CD4-positive, alpha-beta T cell treated with Interleukin-15 for 1 hour (primary cell): ENCODE results near the gene ARF3.
"Not testable (repeated sequence)": the region's sequence is repeated elsewhere in the genome, so short reads cannot be mapped to it uniquely, and the experiment has no call there.

Experiments
- DNase-seq: peaks from one replicate; pipeline ENCODE4 v3.0.0-alpha.2; 2020

The ARF3 gene

DNA sequence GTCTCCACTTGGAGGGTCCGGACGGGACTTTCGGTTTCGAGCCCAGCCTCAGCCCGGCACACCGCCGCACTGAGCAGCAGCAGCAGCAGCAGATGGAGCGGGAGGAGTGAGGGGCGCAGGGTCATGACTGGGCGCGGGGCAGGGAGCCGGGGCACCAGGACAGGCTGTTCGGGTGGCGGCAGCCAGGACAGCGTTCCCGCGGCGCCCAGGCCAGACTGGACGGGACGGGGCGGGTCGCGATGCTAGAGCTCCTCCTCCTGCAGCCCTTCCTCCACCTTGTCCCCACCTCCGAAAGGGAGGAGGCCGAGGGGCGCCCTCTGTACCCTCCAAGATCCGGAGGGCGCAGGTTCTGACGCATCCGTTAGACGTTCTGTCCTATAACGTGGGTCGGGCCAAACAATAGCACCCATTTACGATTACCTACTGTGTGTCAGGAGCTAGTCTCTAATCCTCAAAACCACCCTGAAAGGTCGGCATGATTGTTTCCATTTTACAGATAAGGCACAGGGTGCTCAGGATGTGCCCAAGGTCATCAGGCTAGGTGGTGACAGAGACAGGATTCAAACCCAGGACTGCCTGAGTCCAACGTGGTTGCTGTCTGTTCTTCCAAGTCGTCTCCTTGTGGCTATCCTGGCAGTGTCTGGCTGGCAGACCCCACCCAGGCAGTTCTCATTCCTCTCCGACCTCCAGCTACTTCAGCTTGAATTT is 31.8 kb downstream of the ARF3 start, which contains the start of gene FKBP11:
TSS of gene FKBP11 (minus strand) at position 189 of the 708 bp plus-strand sequence. CDS start at position 125, 64 bp downstream.
- DNase-seq = peak; percentile 85

DNA sequence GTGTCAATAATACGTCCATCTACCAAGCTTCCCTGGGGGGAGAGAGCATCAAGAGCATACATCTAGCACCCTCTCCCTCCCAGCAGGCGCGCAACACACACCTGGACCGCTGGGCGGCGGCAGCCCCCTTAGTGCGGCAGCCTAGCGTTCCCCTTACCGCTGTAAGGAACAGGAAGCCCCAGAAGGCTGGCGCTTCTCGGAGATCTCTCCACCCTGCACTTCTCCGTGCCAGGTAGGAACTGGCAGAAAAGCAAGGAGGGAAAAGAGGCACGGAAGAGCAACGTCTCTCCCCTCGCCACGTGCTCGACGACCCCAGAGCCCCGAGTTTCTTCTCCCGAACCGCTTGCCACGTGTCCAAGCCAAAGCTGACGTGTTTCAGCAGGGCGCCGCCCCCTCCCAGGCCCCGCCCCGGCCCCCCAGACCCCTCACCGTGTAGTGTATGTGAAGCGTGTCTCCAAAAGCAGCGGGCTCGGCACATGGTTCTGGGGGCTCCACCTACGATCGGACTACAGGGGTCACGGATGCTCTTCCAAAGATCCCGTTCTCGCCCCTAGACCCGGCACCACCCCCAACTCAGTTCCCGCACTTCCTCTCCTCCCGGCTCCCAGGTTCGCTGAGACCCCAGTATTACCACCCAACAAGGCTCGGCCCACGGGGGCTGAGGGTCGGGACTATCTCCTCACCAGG is 32.5 kb downstream of the ARF3 start:
- DNase-seq = peak; percentile 79

DNA sequence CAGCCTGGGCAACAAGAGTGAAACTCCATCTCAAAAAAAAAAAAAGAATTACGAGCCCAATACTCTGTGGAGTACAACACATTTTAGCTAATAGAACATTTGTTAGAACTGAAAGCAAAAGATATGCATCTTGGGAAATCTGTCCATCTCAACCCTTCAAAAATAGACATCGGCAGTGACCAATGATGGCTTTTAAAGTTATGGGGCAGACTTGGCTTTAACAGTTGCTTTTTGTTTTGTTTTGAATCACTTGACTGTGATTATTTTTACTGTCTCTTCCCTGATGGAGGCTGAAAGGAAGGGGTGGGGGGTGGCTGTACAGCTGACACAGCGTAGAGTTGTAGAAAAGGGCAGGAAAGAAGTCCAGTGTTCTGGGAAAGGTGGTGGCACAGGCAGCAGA is 34.2 kb downstream of the ARF3 start:
- no peak for DNase-seq

DNA sequence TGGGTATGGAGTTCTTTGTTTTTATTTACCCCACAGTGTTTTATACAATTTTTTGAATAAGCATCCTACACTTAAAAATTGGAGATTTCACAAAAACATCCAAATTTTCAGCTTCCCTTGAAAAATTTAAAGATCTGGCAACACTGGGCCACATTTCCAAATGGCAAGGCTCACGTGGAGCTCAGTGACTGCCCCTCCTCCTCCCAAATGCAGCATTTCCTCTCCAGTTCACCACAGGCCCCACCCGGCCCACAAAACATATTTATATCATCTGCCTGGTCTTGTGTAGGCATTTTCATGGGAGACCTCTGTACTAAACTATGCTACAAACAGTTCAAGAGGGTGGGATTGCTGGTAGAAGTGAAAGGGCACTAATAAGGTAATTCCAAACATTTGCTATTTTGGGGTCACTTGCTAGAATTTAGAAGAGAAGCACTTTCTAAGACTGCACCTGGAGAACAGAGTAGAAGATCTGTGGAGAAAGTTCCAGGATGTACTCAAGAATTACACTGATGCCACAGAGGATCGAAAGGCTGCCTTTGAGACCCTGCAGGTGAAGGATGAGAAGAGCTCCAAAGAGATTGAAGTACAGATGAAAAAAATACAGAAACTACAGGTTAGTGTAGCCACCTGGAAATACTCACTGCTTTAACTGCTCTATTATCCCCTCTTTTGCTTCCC is 39.3 kb downstream of the ARF3 start:
- peak; percentile 35 for DNase-seq

DNA sequence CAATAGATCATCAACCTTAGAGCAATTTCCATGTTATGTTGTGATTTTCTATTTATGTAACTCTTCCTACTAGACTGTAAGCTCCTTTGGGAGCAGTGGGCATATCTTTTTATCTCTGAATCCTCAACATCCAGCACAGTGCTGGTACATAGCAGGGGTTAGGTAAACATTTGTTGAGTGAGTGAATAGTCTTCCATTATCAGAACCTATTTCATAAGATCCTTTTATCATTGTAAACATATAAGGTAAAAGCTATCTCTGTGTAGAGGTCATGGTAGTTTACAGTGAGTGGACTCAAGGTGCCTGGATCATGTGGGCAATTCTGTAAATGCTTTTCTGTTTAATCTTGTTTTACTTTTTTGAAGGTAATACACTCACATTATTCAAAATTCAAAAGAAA is 47.1 kb downstream of the ARF3 start:
- DNase-seq = no peak

DNA sequence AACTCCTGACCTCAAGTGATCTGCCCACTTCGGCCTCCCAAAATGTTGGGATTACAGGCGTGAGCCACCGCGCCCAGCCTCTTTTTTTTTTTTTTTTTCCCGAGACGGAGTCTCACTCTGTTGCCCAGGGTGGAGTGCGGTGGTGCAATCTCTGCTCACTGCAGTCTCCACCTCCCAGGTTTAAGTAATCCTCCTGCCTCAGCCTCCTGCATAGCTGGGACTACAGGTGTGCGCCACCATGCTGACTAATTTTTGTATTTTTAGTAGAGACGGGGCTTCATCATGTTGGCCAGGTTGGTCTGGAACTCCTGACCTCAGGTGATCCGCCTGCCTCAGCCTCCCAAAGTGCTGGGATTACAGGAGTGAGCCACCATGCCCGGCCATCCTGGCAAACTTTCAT is 47.6 kb downstream of the ARF3 start:
- DNase-seq = not testable (repeated sequence)

DNA sequence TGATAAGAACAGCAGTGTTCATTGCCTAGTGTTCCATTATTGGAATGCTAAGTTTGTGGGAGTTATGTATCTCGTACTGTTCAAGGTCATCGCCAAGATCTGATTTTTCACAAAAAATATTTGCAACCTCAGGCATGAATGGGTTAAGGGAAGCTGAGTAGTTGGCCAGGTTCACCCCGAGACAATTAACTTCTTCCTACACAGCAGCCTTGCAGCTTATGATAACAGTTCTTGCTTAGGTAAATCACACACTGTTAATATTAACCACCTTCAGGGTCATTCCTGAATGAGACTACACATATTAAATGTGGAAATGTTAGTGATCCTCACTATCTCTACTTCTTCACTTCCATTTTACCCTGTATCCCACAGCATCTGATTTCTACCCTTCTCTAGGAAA is 50.0 kb downstream of the ARF3 start:
- no peak for DNase-seq

DNA sequence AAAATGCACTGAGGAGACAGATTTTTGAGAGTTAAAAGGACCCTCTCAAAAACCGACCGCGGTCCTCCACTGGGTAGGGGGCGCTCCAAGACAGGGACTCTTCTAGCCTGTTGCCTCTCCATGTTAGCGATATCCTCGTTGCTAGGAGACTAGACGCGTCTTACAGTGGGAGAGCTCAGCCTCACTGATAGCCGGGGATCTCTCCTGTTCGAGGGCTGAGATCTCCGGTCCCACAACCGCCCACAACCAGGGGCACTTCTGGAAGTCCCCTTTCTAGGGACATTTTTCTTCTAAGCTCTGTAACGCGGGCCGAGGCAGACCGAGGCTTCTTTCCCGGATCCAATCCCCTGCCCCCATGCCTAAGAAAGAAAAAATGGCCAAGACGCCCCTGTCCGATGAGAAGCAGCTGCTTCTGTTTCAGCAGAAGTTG is 53.3 kb downstream of the ARF3 start:
- peak; percentile 85 for DNase-seq

DNA sequence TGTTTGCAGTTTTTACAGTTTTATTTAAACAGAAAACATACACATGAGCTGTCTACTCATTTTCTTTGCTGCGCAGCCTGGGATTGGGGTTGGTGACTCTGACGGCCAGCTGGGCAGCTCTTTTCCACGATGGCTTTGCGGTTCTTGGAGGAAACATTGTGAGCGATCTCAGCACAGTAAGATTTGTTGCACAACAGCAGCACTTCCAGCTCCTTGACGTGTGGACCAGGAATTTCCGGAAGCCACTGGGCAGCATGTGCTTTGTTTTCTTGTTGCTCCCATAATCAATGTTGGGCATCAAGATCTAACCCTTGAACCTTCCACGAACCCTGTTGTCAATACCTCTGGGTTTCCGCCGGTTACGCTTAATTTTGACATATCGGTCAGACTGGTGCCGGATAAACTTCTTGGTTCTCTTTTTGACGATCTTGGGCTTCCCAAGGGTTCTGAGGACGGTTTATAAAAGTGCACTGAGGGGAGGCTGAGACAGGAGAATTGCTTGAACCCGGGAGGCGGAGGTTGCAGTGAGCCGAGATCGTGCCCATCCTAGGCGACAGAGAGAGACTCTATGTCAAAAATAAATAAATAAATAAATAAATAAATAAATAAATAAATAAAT is 53.8 kb downstream of the ARF3 start:
- DNase-seq = no peak

DNA sequence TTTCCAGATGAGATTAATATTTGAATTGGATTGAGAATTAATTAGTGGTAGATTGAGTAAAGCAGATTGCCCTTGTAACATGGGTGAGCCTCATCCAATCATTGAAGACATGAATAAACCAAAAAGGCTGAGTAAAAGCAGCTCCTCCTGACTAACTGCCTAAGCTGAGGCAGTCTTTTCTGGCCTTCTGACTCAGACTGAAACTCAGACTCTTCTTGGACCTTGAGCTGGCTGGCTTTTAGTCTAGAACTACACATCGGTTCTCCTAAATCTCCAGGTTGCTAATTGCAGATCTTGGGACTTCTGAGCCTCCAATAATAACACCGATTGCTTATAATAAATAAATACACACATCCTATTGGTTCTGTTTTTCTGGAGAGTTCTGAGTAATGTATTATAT is 56.0 kb downstream of the ARF3 start:
- DNase-seq = no peak

DNA sequence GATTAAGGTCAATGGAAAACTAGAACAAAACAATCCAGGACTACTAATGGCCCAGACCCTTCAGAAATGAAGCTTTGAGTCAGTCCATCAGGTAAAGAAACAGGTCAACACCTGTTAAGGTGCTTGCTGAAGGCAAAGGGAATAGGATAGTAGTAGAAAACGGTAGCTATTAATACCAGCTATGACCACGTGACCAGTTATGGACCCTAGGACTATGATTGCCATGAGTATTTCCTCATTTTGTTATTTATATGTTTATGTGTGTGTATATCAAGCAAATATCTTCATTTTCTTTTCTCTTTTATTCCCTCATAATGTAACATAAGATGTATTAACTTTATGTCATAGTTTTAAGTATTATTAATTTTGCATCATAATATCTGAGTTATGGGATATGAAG is 57.6 kb downstream of the ARF3 start:
- DNase-seq = no peak

DNA sequence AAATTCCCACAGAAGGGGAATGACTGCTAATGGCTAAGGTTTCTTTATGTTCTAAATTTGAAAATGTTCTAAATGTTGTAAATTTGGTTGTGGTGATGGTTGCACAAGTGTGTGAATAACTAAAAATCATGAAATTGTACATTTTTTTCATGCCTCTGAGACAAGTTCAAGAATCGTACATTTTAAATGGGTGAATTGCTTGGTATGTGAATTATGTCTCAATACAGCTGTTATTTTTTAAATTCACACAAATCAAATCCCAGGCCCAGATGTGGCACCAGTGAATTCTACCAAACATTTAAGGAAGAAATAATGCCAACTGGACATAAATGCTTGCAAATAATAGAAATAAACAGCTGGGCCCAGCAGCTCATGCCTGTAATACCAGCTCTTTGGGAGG is 63.0 kb downstream of the ARF3 start:
- DNase-seq = no peak

DNA sequence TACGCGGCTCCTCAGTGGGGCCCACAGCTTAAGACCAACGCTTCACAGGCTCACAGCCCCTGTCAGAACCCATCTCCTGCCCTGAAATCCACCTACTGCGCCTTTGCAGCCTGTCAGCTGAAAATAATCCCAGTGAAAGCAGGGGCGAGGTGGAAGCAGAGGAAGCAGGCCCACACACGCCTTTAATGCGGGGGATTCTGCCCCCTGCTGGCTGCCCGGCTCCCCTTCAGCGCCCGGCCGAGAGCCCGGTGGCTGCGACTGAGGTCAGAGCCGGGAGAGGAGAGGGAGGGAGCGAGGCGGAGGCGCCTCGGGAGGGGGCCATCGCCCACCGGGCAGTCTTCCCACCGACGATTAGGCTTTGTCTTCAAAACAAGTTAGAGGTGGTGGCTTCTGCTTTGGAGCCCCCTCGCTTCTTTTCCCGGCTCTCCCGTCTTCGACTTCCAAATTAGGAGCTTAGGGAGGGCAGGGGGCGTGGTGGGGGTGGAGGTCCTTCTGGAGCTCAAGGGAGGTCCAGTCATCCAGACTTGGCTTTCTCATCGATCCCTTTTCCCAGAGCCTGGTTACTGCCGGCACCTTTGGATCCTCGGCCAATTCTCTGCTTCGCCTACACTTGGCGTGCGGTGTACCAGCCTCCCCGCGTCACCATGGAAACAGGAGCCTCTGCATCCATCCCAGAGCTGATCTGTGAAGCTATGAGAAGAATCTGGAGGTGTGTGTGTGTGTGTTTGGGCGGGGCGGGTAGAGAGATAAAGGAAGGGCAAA is 66.4 kb downstream of the ARF3 start:
- peak; percentile 66 for DNase-seq

DNA sequence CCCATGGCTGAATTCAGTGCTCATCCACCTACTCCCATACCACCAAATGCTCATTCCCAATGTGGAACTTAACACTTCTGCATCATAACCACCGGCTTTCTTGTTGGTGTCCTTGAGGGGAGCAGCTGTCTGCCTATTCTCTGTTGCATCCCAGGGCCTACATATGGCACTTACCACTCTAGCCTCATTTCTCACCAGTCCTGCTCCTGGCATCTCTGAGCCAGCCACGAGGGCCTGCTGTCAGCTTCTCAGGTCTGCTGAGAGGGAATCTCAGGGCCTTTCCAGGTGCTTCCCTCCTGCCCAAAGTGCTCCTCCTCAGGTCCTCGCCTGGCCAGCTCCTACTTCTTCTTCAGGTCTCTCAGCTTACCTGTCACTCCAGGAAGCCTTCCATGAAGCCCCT is 67.6 kb downstream of the ARF3 start:
- no peak for DNase-seq
